ENCODE results near the gene HERC6. TPM values are rescaled to one million over a fixed set of nuclear protein-coding genes. Genes with fewer than 3 reads are reported as not detected.
"Not testable (repeated sequence)": the region's sequence is repeated elsewhere in the genome, so short reads cannot be mapped to it uniquely, and the experiment has no call there.

Gene HERC6
- total and polyA plus RNA-seq, 2 experiments from 2014 or later = 3.4 to 7.3 TPM

DNA sequence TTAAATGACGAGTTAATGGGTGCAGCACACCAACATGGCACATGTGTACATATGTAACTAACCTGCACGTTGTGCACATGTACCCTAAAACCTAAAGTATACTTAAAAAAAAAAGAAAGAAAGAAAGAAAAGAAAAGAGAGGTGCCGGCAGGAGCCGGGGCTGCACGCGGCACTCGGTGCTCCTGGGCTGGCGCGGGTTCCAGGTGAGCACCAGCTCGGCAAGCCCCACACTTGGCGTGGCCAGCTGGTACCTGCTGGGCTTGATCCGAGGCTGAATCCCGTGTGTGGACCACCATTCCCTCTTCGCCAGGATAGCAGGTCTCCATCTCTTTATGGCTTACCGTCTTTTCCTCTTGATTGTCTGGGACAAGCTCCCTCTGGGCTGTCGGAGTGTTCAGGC, 17.9 kb upstream of the HERC6 start:
- H3F3A ChIP-seq (replicated peaks; ENCODE audit: low read depth) = no peaks in the 10 kb centered on the region
- TF ChIP-seq STAT1 (IDR thresholded peaks at IDR 0.05; ENCODE audit: unreplicated experiment) (no peak), CREB1 (CRISPR knock-in tag; IDR thresholded peaks at IDR 0.05; ENCODE audit: low read depth) (no peak), POLR2AphosphoS5 (IDR thresholded peaks at IDR 0.05; ENCODE audit: low read depth) (no peak), REST (IDR thresholded peaks at IDR 0.05; ENCODE audit: unreplicated experiment) (no peak)
- TF ChIP-seq, protein P1, sequence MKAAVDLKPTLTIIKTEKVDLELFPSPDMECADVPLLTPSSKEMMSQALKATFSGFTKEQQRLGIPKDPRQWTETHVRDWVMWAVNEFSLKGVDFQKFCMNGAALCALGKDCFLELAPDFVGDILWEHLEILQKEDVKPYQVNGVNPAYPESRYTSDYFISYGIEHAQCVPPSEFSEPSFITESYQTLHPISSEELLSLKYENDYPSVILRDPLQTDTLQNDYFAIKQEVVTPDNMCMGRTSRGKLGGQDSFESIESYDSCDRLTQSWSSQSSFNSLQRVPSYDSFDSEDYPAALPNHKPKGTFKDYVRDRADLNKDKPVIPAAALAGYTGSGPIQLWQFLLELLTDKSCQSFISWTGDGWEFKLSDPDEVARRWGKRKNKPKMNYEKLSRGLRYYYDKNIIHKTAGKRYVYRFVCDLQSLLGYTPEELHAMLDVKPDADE (IDR thresholded peaks at IDR 0.05) = no peak
- H3K9me3 Mint-ChIP-seq = peaks cover 37% of the 10 kb centered on the region
- no peaks in the 10 kb centered on the region for H4K20me1 ChIP-seq (replicated peaks; ENCODE audit: insufficient read depth)
- no peak overlapping the region for H3K27ac ChIP-seq (ENCODE audit: low read depth)
- no peaks in the 10 kb centered on the region for H3K4me1 ChIP-seq (ENCODE audit: insufficient read depth)
- H3K4me3 ChIP-seq = no peak overlapping the region
- no peak overlapping the region for H3K27ac Mint-ChIP-seq
- no peaks in the 10 kb centered on the region for H3K27me3 ChIP-seq (ENCODE audit: insufficient read depth)
- H2AFZ ChIP-seq = no peak overlapping the region
- H3K4me2 ChIP-seq = no peak overlapping the region
- no peaks in the 10 kb centered on the region for H3K9me2 ChIP-seq (ENCODE audit: insufficient read depth)
- H3K36me3 Mint-ChIP-seq (ENCODE audit: low read depth) = peaks cover 27% of the 10 kb centered on the region
- H3K4me3 Mint-ChIP-seq = no peak overlapping the region
- DNase-seq (ENCODE audit: low spot score) (no peak), ATAC-seq (no peak)
- H3K79me2 ChIP-seq (replicated peaks; ENCODE audit: insufficient read depth) = no peaks in the 10 kb centered on the region
- H3K4me1 Mint-ChIP-seq = peaks cover 7% of the 10 kb centered on the region; the same call in 2 of the 3 replicates
- no peaks in the 10 kb centered on the region for H3K27me3 Mint-ChIP-seq (ENCODE audit: insufficient read depth, low read depth, poor library complexity)
- no peaks in the 10 kb centered on the region for H3K36me3 ChIP-seq (ENCODE audit: insufficient read depth)

- peaks cover 37% of the 10 kb centered on the region for H3K9me3 Mint-ChIP-seq
- H2AFZ ChIP-seq; H3K4me2 ChIP-seq; H3K27me3 ChIP-seq (ENCODE audit: insufficient read depth); H3K9me2 ChIP-seq (ENCODE audit: insufficient read depth); H3F3A ChIP-seq (replicated peaks; ENCODE audit: low read depth); H3K27ac ChIP-seq (ENCODE audit: low read depth); H3K36me3 ChIP-seq (ENCODE audit: insufficient read depth); H4K20me1 ChIP-seq (replicated peaks; ENCODE audit: insufficient read depth); H3K4me3 Mint-ChIP-seq; H3K79me2 ChIP-seq (replicated peaks; ENCODE audit: insufficient read depth); H3K27ac Mint-ChIP-seq; DNase-seq (ENCODE audit: low spot score); H3K27me3 Mint-ChIP-seq (ENCODE audit: insufficient read depth, low read depth, poor library complexity); H3K4me1 ChIP-seq (ENCODE audit: insufficient read depth); H3K4me1 Mint-ChIP-seq; ATAC-seq; H3K4me3 ChIP-seq: not testable (repeated sequence)
- H3K36me3 Mint-ChIP-seq (ENCODE audit: low read depth) = peaks cover 27% of the 10 kb centered on the region
Measured at GRCh38 chr4:88361217-88361773, 17.4 kb upstream of the HERC6 start.

DNA sequence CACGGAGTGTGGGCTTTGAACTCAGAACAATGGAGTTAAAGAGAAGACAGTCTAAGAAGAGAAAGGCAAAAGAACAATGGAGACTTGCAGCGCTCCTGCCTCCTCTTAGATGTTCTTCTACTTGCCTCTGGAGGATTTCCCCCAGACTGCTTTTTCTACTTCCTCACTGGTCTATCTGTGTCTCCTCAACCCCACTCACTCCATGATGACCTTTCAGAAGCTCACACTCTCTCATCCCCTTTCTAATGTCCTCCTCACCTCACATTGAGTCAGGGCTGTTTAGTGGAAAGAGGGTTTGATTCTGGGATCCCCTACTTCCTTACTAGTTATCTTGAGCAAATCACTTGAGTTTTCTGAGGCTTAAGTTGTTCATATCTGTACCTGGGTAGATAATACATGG, 12.2 kb upstream of the HERC6 start:
- no peaks in the 10 kb centered on the region for H3K36me3 ChIP-seq (ENCODE audit: insufficient read depth)
- Mint-ChIP-seq H3K4me1 (peaks cover 5% of the 10 kb centered on the region; the same call in 2 of the 3 replicates), H3K36me3 (ENCODE audit: low read depth) (peaks cover 14% of the 10 kb centered on the region; the same call in 2 of the 3 replicates), H3K27me3 (ENCODE audit: insufficient read depth, low read depth, poor library complexity) (no peaks in the 10 kb centered on the region), H3K9me3 (peaks cover 19% of the 10 kb centered on the region), H3K27ac (no peak overlapping the region), H3K4me3 (no peak overlapping the region)
- TF ChIP-seq ZNF331 (CRISPR knock-in tag; IDR thresholded peaks at IDR 0.05; ENCODE audit: low read depth) (no peak), POLR2AphosphoS5 (IDR thresholded peaks at IDR 0.05; ENCODE audit: low read depth) (no peak), CREB1 (CRISPR knock-in tag; IDR thresholded peaks at IDR 0.05; ENCODE audit: low read depth) (no peak), ZNF114 (CRISPR knock-in tag; IDR thresholded peaks at IDR 0.05) (no peak), EZH2 (IDR thresholded peaks at IDR 0.05; ENCODE audit: low read depth, unreplicated experiment) (no peak)
- H3F3A ChIP-seq (replicated peaks; ENCODE audit: low read depth) = no peaks in the 10 kb centered on the region
- H2AFZ ChIP-seq = no peak overlapping the region
- no peaks in the 10 kb centered on the region for H3K4me1 ChIP-seq (ENCODE audit: insufficient read depth)
- no peak overlapping the region for H3K27ac ChIP-seq (ENCODE audit: low read depth)
- ATAC-seq (no peak), DNase-seq (ENCODE audit: low spot score) (no peak)
- H3K4me2 ChIP-seq = no peak overlapping the region
- no peaks in the 10 kb centered on the region for H3K9me2 ChIP-seq (ENCODE audit: insufficient read depth)
- no peaks in the 10 kb centered on the region for H4K20me1 ChIP-seq (replicated peaks; ENCODE audit: insufficient read depth)
- no peak overlapping the region for H3K4me3 ChIP-seq
- H3K79me2 ChIP-seq (replicated peaks; ENCODE audit: insufficient read depth) = no peaks in the 10 kb centered on the region
- H3K27me3 ChIP-seq (ENCODE audit: insufficient read depth) = no peaks in the 10 kb centered on the region
